22Rv1 (cell line): ENCODE measurements around the gene KRTAP5-8.

Source experiments
- ZFX ChIP-seq: fragments of 450-650 bp; IDR thresholded peaks from 2 replicates; pipeline ENCODE4 v1.6.1; 2017; ENCODE audit warnings: antibody characterized with exemption, borderline replicate concordance
- TF ChIP-seq, protein P1 (sequence below): fragments of 450-650 bp; IDR thresholded peaks from 2 replicates; pipeline ENCODE4 v1.5.1; 2017; ENCODE audit warnings: mild to moderate bottlenecking

DNA sequence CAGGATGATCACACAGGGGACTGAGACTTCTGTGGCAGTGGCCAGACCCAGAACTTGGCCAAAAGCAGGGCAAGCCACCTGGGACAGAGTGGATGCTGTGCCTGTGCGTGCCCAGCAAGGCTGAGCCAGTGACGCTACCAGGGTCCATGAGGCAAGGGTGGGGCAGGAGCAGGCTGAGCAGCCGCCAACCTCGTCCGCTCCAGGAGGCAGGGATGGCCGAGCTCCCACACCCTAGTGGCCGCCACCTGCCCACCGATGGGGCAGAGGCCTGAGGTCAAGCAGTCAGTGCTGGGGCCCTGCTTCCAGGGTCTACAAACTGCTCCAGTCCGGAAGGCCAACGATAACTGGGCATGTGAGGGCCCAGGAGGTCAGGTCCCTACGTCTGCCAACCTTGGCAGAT is 17.7 kb downstream of the KRTAP5-8 start:
- TF ChIP-seq, protein P1, sequence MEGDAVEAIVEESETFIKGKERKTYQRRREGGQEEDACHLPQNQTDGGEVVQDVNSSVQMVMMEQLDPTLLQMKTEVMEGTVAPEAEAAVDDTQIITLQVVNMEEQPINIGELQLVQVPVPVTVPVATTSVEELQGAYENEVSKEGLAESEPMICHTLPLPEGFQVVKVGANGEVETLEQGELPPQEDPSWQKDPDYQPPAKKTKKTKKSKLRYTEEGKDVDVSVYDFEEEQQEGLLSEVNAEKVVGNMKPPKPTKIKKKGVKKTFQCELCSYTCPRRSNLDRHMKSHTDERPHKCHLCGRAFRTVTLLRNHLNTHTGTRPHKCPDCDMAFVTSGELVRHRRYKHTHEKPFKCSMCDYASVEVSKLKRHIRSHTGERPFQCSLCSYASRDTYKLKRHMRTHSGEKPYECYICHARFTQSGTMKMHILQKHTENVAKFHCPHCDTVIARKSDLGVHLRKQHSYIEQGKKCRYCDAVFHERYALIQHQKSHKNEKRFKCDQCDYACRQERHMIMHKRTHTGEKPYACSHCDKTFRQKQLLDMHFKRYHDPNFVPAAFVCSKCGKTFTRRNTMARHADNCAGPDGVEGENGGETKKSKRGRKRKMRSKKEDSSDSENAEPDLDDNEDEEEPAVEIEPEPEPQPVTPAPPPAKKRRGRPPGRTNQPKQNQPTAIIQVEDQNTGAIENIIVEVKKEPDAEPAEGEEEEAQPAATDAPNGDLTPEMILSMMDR: no peak
- no peak for TF ChIP-seq ZFX
